ENCODE data around the gene ACVR2B.

- TF ChIP-seq CTCF (IDR thresholded peaks at IDR 0.05; ENCODE audit: poor library complexity) (no peak), EZH2phosphoT487 (IDR thresholded peaks at IDR 0.05; ENCODE audit: low read depth, severe bottlenecking, unreplicated experiment) (no peak)
These were observed 43.3 kb downstream of the ACVR2B start for GRCh38 chr3:38497031-38497430.

Data from hepatocyte (in vitro differentiated cells).